RWPE2 (cell line): Measurements from ENCODE around the gene BCL7B.

Source experiments
- ATAC-seq: fragments of 200-7000 bp; cut with Tn5 transposase; 3 replicates; pipeline ENCODE4 v1.9.1; 2021; ENCODE audit warnings: low read depth
- DNase-seq: peaks from one replicate; pipeline ENCODE4 v3.0.0-alpha.2; 2020; ENCODE audit warnings: low spot score
- H3K27ac ChIP-seq: fragments of 450-650 bp; 2 replicates; pipeline ENCODE4 v1.5.1; 2017; ENCODE audit warnings: mild to moderate bottlenecking; ENCODE audit not compliant: poor library complexity, severe bottlenecking
- H3K27me3 ChIP-seq: fragments of 250-450 bp; sonication (Bioruptor Pico); 2 replicates; pipeline ENCODE4 v1.5.1; 2021; ENCODE audit warnings: mild to moderate bottlenecking, moderate library complexity; ENCODE audit not compliant: insufficient read depth, poor library complexity, severe bottlenecking
- H3K36me3 ChIP-seq: fragments of 250-450 bp; sonication (Bioruptor Pico); 2 replicates; pipeline ENCODE4 v1.5.1; 2020; ENCODE audit warnings: low read depth, mild to moderate bottlenecking, moderate library complexity
- H3K4me1 ChIP-seq: fragments of 250-450 bp; sonication (Bioruptor Pico); 2 replicates; pipeline ENCODE4 v1.5.1; 2021; ENCODE audit warnings: mild to moderate bottlenecking, moderate library complexity; ENCODE audit not compliant: insufficient read depth, poor library complexity, severe bottlenecking
- H3K4me3 ChIP-seq: fragments of 250-450 bp; sonication (Bioruptor Pico); 2 replicates; pipeline ENCODE4 v1.5.1; 2021; ENCODE audit warnings: mild to moderate bottlenecking, moderate library complexity; ENCODE audit not compliant: severe bottlenecking
- H3K9me3 ChIP-seq: fragments of 250-450 bp; sonication (Bioruptor Pico); 2 replicates; pipeline ENCODE4 v1.5.1; 2021; ENCODE audit warnings: mild to moderate bottlenecking, moderate library complexity; ENCODE audit not compliant: severe bottlenecking
- CTCF ChIP-seq: fragments of 450-650 bp; IDR thresholded peaks from one replicate; pipeline ENCODE4 v1.5.1; 2017; ENCODE audit warnings: mild to moderate bottlenecking, moderate library complexity; ENCODE audit not compliant: poor library complexity, severe bottlenecking

BCL7B gene

GRCh38 chr7:73557397-73558257 is at the start of gene BCL7B:
Gene BCL7B, minus strand, starts transcription at chr7:73557690. Its CDS starts 112 bp downstream, at chr7:73557578.
- no peaks in the 10 kb centered on the region for H3K27me3 ChIP-seq
- H3K4me1 ChIP-seq, result peaks cover 7% of the 10 kb centered on the region
- no peak for TF ChIP-seq CTCF

GRCh38 chr7:73605601-73606220 is 48.2 kb upstream of the BCL7B start:
- Histone ChIP-seq H3K36me3 (no peaks in the 10 kb centered on the region), H3K4me3 (no peak overlapping the region), H3K9me3 (no peaks in the 10 kb centered on the region), H3K4me1 (peaks cover 6% of the 10 kb centered on the region), H3K27me3 (no peaks in the 10 kb centered on the region), H3K27ac (no peak overlapping the region)
- no peak for DNase-seq
- no peak for ATAC-seq
- no peak for TF ChIP-seq CTCF

More at GRCh38 chr7:73557397-73558257, at the start of gene BCL7B:
- Histone ChIP-seq H3K4me3 (peak within 1 kb of the TSS; percentile 92), H3K9me3 (no peaks in the 10 kb centered on the region), H3K27ac (peak within 1 kb of the TSS; percentile 86), H3K36me3 (peaks cover 27% of the 10 kb centered on the region)
- no peak for DNase-seq
- ATAC-seq, result peak; percentile 32

GRCh38 chr7:73602721-73603651 is 45.5 kb upstream of the BCL7B start:
- Histone ChIP-seq H3K9me3 (no peaks in the 10 kb centered on the region), H3K36me3 (no peaks in the 10 kb centered on the region), H3K4me3 (no peak overlapping the region), H3K4me1 (peaks cover 6% of the 10 kb centered on the region), H3K27ac (no peak overlapping the region), H3K27me3 (no peaks in the 10 kb centered on the region)
- DNase-seq (no peak), ATAC-seq (peak; percentile 52)
- TF ChIP-seq CTCF, result no peak

- no peaks in the 10 kb centered on the region for H3K9me3 ChIP-seq
- no peak for TF ChIP-seq CTCF
- H3K27me3 ChIP-seq, result no peaks in the 10 kb centered on the region
- H3K4me3 ChIP-seq, result no peak overlapping the region
- DNase-seq, result no peak
- peaks cover 6% of the 10 kb centered on the region for H3K4me1 ChIP-seq
- no peak for ATAC-seq
- no peak overlapping the region for H3K27ac ChIP-seq
- H3K36me3 ChIP-seq, result no peaks in the 10 kb centered on the region
Measured at GRCh38 chr7:73599916-73600315, 42.4 kb upstream of the BCL7B start.
